HG03439 (cell line): ENCODE measurements around the gene TXNRD1.
"Not testable (repeated sequence)": the region's sequence is repeated elsewhere in the genome, so short reads cannot be mapped to it uniquely, and the experiment has no call there.

Experiments used
- ATAC-seq: cut with Tn5 transposase; IDR thresholded peaks from one replicate; pipeline ENCODE4 v1.9.1; 2021; ENCODE audit warnings: mild to moderate bottlenecking, moderate library complexity; ENCODE audit not compliant: unreplicated experiment

TXNRD1 gene

DNA sequence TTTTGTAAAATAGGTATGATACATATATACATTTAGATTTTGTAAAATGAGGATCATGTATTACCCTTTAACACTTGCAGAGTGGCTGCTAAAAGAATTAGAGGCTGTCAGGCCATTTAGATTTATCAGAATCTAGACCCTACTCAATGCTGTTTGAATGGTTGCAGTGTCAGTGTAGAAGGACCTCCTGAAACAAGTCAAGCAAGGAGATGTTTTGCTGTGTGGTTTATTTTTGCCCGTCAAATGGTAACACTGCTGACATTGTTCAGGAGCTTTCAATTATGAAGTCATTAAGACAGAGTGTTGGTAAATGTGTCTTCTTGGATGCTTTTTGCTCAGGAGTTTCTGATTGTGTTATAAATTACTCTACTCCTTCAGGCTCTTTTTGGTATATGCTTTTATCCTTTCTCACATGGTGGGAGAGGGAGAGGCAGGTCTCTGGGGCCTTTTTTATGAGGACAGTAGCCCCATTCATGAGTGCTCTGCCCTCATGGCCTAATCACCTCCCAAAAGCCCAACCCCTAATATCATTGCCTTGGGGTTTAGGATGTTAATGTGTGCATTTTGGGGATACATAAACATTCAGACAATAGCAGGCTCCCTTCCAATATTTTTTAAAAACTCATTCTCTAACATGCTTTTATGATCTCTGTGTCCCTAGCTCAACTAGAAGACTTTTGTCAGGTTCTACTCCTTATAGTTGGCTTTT is 104.5 kb downstream of the TXNRD1 start:
- no peak for ATAC-seq

DNA sequence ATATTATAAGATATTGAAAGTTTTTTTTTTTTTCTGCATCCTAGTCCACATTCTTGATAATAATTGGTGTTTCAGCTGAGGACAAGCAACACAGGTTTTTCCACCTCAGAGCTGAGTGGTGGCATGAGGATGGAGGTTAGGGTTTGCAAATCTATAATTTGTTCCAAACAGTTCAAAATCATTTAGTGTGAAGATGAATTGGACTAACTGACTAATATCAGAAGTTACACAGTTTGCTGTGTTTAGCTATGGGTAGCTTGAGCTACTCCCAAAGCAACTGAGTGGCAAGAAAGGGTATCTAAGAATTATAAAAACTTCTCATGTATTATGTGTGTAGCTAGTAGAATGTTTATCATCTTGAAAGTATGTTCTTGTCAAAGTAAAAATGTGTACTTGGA is 105.0 kb downstream of the TXNRD1 start:
- no peak for ATAC-seq

DNA sequence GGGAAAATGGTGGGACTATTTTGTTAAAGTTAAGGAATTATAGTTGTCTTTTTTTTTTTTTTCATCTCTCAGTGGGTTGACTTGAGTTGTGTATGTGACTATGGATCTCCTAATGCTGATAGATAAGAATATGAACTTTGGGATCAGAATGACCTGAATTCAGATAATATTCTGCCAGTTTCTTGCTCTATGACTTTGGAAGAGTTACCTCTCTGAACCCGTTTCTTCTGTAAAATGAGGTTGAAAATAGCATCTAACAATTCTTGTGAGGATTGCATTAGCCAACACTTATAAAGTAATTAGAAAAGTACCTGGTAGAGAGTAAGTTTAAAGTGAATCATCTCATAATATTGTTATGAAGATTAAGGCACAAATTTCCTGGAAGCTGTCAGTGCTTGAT is 106.4 kb downstream of the TXNRD1 start:
- no peak for ATAC-seq

DNA sequence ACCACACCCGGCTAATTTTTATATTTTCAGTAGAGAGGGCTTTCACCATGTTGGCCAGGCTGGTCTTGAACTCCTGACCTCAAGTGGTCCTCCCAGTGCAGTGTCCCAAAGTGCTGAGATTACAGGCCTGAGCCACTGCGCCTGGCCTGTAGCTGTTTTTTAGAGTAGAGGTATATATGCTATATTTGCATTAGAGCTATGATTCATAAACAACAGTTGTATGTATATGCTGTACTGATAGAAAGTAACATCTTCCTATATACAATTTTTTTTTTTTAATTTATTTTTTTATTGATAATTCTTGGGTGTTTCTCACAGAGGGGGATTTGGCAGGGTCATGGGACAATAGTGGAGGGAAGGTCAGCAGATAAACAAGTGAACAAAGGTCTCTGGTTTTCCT is 107.0 kb downstream of the TXNRD1 start:
- not testable (repeated sequence) for ATAC-seq

DNA sequence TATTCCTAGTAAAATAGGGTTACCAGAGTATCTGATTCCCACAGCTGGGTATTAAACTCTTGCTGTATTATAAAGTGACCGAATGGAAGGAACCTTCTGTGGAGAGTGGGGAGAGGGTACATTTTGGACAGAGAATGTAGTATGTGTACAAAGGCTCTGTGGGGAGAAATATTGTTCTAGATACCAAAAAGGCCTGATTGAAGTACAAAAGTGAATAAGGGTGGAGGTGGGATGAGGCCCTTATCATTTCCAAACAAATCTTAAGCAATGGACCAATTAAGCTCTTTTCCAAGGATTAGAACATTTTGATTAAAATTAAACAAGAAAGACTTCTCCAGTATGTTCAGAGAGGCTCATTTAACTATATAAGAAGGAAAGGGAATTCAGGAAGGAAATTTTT is 108.3 kb downstream of the TXNRD1 start:
- ATAC-seq: no peak

DNA sequence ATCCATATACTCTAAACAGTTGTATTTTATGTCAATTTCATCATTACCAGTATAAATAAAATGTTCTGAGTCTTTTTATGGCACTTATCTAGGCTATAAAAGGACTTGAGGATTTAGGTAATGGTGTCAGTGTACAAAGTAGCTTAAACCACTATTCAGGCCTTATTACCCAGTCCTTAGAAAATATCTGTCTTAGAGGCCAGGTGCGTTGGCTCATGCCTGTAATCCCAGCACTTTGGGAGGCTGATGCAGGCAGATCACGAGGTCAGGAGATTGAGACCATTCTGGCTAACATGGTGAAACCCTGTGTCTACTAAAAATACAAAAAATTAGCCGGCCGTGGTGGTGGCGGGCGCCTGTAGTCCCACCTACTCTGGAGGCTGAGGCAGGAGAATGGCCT is 112.7 kb downstream of the TXNRD1 start:
- ATAC-seq: not testable (repeated sequence)

DNA sequence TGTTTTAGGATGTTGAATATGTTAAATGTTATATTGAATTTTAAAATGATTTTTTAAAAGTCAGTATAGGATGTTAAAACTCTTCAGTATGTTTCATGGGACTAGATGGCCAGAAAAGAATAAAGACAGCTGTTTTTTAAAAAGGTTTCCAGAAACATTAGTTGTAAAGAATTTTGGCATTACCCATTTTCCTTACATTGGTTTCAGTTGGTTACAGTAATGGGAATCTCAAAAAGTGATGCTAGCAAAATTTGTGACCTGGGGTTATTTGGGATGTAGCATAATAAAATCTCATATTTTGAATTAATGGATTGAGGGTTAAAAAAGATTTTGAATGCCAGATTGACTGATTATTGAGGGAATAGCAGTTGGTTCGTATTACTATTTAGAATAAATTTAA is 113.2 kb downstream of the TXNRD1 start:
- no peak for ATAC-seq

DNA sequence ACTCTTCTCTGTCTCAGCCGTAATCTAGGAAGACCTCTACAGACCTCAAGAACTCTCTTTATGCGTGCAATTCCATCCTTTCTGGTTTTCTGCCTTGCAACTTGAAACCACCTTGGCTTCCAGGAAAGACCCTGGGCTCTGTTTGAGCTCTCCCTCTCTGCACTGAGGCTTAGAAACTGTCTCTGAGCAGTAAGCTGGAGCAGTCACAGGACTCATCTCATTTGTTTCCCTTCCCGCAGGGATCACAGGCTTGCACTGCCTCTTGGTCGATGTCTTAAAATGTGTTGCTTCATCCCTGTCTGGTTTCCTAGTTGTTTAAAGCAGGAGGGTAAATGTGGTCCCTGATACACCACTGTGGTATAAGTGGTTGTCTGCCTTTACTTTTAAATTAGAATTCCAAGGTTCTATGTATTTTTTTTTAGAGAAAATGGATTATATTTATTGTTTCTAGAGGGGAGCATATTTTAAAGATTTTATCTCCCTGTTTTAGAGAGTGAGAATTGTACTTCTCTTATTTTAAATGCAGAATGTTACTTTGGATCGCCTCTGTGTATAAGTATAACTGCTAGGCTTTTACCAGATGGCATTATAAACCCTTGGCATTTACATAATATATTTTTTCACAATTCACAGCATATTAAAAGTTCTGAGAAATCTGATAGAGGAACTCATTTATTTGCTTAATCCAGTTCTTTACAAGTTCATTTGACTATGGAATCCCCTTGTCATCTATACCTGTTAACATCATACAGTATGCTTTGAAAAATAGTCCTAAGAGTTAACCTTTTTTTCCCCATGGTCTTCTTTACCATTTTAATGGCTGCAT is 114.3 kb downstream of the TXNRD1 start:
- ATAC-seq: no peak

DNA sequence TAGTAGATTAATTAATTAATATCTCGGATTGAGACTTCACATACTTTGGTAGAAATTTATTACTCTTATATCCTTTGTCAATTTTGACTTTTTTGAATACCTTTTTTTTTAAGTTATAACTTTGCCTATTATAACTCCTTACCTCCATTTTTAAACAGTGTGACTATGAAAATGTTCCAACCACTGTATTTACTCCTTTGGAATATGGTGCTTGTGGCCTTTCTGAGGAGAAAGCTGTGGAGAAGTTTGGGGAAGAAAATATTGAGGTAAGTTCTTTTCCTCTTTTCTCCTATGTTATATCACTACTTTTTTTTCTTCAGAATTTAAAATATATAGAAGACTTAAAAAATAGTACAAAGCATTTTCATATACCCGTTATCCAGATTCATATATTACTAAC is 115.8 kb downstream of the TXNRD1 start:
- ATAC-seq: no peak

DNA sequence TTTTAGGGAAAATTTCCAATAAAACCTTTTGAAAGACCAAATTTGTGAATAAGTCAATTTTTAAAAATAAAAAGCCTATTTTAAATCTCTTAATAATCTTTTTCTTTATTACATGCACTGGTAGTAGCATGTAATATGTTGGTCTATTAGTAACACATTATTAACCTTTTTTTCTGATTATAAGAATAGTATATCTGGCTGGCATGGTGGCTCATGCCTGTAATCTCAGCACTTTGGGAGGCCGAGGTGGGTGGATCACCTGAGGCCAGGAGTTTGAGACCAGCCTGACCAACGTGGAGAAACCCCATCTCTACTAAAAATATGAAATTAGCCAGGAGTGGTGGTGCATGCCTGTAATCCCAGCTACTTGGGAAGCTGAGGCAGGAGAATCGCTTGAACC is 116.7 kb downstream of the TXNRD1 start:
- not testable (repeated sequence) for ATAC-seq

DNA sequence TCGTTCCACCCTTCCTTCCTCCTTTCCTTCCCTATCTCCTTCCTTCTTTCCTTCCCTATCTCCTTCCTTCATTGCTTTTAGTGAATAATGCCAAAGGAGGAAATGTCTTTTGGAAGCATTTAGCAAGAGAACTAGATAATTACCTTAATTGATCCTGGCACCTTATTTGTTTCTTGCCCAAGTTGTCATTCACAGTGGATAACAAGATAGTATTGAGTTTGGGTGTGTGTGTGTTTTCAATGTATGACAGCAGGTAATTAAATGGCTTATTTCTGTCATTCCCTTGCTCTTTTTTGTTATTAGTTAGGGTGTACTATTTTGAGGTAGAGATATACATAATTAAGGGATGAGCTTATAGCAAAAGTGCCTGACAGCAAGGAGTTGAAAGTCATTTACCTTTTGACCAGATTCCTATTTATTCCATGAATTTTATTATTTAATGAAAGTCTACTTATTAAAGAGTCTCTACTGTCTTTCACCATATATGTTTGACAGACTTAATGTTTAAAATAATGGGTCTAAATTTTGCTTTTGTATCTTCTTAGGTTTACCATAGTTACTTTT is 118.2 kb downstream of the TXNRD1 start:
- ATAC-seq: no peak

DNA sequence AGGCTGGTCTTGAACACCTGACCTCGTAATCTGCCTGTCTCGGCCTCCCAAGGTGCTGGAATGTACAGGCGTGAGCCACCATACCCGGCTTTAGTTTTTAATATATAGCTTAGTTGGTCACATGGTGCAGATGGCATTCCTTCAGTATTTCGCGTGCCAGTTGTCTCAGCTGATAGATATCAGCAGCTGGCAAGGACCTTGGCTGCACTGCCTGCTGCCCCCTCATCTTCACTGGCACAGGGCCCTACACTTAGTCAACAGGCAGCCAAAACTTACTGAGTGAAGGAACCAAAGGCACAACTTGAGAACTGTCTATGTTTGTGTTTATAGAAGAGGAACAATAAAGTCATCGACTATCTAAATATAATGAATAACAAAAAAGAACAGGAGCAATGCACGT is 119.0 kb downstream of the TXNRD1 start:
- ATAC-seq: no peak

DNA sequence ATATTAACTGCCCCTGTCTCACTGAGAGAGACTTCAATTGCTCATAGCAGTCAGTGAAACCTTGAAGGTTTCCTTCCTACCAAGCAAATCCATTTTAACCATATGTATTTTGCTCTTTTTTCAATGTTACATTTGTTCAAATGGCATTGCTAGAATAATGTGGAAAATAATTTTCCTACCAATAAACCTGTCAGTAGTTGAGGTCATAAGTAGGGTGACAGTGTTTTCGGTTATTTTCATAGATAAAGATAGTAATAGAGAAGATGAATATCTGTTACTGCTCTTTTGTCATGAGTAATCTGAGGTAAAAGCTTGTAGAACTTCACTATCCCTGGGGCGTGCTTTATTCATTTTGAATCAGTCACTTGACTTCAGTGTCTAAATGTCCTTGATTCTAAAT is 120.5 kb downstream of the TXNRD1 start:
- no peak for ATAC-seq

DNA sequence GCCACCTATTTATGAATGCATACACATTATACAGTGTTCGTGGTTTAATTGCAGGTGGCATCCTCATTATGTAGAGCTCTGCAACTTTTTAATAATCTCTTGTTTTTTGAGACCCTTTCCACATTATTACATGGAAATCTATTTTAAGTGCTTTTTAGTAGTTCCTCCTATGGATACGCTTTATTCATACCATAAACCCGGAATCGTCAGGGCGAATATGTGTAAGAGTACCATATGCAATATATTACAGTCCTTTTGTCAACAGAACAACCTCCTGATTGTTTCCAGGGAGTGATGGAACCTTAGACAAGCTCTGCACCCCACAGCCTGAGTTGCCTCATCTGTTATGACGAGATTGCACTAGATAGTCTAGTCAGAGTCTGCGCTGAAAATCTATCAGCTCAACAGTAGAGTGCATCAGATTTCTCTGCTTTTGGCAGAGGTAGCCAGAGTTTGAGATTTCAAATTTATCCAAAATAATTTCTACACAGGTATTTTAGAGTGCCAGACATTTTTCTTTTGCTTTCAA is 121.5 kb downstream of the TXNRD1 start:
- ATAC-seq: no peak

DNA sequence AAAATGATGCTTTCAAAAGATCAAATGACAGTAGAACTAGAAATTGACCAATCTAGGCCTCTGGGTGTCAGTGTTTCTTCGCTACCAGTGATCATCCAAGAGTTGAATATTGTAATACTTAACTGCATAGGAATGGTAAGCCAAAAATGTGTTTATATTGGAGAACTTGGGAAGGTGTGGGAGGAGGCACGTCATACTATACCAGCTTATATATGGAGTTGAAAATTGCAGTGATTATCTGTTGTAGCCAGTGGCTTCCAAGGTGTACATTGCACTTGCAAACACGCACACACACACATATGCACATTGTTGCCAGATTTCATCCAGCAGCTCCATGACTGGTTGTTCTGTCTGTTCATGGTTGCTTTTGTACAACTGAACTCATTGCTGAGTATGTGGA is 124.1 kb downstream of the TXNRD1 start:
- ATAC-seq: no peak

DNA sequence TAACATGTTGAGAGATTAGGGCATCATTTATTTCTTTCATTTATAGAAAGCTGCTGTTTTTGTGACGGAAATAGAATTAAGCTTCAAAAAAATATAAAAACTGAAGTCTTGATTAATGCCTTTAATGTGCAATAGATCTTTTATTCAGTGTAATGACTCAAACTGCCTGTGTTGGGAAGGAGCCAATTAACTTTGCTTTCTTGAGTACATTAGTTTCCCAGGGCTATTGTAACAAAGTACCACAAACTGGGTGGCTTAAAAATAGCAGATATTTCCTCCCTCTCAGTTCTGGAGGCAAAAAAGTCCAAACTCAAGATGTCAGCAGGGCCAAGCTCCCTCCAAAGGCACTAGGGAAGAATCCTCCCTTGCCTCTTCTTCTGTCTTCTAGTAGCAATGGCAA is 124.6 kb downstream of the TXNRD1 start:
- ATAC-seq: no peak

DNA sequence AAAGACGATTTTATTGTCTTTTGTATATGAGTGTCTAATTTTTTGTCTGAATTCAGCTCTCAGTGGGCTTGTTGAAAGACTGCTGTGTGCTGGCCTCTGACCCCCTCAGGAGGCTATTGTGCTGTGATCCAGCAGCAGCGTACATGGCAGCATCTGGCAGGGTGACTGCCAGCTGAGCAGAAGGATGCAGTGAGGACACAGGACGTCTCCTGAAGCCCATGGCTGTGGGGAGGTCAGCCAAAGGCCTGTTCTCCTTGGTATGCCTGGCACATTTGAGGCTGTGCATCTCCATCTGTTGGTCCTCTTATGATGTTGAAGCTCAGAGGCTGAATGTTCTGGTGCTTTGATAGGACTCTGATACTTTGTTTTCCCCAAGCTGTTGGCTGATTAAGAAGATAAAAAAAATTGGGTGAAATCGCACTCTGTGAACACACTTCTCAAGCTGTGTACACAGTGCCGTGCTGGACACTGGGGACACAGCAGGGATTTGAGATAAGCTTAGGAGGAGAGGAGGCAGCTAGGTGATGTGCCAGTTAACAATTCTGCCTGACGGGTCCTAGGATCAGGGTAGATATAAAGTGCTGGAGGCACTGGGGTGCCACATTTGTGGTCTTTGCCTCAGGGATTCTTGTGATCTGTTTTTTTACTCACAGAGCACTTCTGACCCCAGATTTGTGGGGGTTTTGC is 125.5 kb downstream of the TXNRD1 start:
- ATAC-seq: no peak

DNA sequence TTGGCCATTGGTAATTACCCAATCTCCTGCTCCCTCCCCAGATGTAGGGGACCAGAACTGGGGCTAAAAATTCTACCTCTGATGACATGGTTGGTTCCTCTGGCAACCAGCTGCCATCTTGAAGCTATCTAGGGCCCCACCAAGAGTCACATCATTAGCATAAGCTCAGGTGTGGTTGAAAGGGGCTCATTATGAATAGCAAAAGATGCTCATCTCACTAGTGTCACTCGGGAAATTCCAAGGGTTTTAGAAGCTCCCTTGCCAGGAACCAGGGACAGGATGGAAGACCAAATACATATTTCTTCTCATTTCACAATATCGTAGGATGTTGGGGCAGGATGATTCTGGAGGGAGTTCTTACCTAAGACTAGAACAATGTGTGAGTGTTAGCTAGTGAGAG is 126.6 kb downstream of the TXNRD1 start:
- ATAC-seq: no peak

DNA sequence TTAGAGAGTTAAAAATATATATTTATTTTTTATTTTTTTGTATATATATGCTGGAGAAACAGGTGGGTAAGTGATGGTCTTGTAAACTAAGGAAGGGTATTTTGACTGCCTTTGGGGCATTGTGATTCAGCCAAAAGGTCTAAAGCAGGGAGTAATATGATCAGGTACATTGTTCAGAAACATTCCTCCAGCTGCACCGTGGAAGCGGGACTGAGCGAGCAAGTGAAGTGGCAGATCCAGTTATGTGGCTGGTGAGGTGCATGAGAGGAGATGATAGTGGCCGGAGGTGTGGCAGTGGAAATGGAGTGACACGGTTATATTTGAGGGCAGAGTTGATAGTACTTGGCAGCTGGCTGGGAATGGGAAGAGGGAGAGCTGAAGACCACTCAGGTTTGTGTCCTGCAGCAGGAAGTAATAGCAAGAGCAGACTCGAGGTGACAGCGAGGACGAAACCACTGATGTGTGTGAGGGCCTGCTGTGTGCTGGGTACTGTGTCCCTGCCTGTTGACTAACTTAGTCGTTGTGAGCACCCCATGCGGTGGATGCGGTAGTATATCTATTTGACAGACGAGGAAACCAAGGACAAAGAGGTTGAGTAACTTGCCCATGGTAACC is 127.2 kb downstream of the TXNRD1 start:
- ATAC-seq: no peak

DNA sequence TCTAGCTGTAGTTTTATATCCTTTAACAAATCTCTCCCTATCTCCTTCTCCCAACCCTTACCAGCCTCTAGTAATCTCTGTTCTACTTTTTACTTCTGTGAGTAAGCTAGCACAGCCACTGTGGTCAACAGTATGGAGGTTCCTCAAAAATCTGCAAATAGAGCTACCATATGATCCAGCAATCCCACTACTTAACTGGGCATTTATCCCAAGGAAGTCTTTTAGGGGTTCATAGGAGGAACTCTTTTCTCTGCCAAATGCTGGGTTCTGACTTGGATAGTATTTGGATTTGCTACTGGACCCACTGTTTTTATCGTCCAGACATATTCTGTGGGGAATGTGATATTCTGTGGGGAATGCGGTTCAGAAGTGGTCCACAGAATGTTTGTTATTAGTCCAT is 129.1 kb downstream of the TXNRD1 start:
- no peak for ATAC-seq
